K562 (cell line): Measurements from ENCODE around the gene PRSS27. TPM values are rescaled to one million over a fixed set of nuclear protein-coding genes. Genes with fewer than 3 reads are reported as not detected.

Experiments used
- CAMTA2 ChIP-seq: fragments of 250-450 bp; sonication (Bioruptor Pico); conservative IDR thresholded peaks from 2 replicates; pipeline ENCODE4 v1.5.1; 2022
- HNRNPLL ChIP-seq: fragments of 200-400 bp; formaldehyde crosslinking; IDR thresholded peaks from 2 replicates; pipeline ENCODE4 v1.6.1; 2017; ENCODE audit warnings: low read length, low read depth, mild to moderate bottlenecking; ENCODE audit not compliant: poor library complexity, severe bottlenecking
- JUND ChIP-seq, 2 experiments: IDR thresholded peaks; 2 replicates in 1 of 2; 3 replicates in 1 of 2; pipeline ENCODE4 v1.6.1; 2011; ENCODE audit warnings: borderline replicate concordance in 2 of 2, low read depth in 2 of 2, low read length in 2 of 2, improper control_type of control experiment in 1 of 2, missing biosample characterization in 1 of 2, missing genetic modification characterization in 1 of 2, missing genetic modification reagents in 1 of 2
- MXI1 ChIP-seq: IDR thresholded peaks from 2 replicates; pipeline ENCODE4 v1.6.1; 2011; ENCODE audit warnings: low read depth, mild to moderate bottlenecking, improper control_type of control experiment, low read length
- MYBL2 ChIP-seq, 2 experiments: fragments of 450-650 bp in 1 of 2; sonication (generic) in 1 of 2; formaldehyde crosslinking in 1 of 2; IDR thresholded peaks; 2 replicates each; pipeline versions ENCODE4 v1.6.1 to v1.8.1; 2017 to 2022; ENCODE audit warnings: borderline replicate concordance in 1 of 2, inconsistent platforms in 1 of 2, low read depth in 1 of 2, mild to moderate bottlenecking in 1 of 2, missing genetic modification reagents in 1 of 2, moderate library complexity in 1 of 2
- NFATC3 ChIP-seq: fragments of 450-650 bp; IDR thresholded peaks from 2 replicates; pipeline ENCODE4 v1.6.1; 2017; ENCODE audit warnings: mild to moderate bottlenecking
- NR1H2 ChIP-seq: sonication (generic); formaldehyde crosslinking; IDR thresholded peaks from 2 replicates; pipeline ENCODE4 v1.4.0; 2020; ENCODE audit warnings: mild to moderate bottlenecking, missing genetic modification reagents
- POLR2A ChIP-seq: fragments of 450-650 bp; conservative IDR thresholded peaks from 2 replicates; pipeline ENCODE4 v1.6.1; 2016
- ZNF12 ChIP-seq: sonication (generic); formaldehyde crosslinking; IDR thresholded peaks from 2 replicates; pipeline ENCODE4 v1.4.0; 2020; ENCODE audit warnings: mild to moderate bottlenecking, missing genetic modification reagents
- ZNF274 ChIP-seq: IDR thresholded peaks from 2 replicates; pipeline ENCODE4 v1.6.1; 2011; ENCODE audit warnings: low read depth, mild to moderate bottlenecking, low read length, moderate library complexity, borderline replicate concordance
- ZNF347 ChIP-seq: fragments of 450-650 bp; formaldehyde crosslinking; IDR thresholded peaks from 2 replicates; pipeline ENCODE4 v1.4.0; 2020; ENCODE audit warnings: low read depth, mild to moderate bottlenecking, moderate library complexity
- ZNF431 ChIP-seq: sonication (generic); formaldehyde crosslinking; IDR thresholded peaks from 2 replicates; pipeline ENCODE4 v1.8.0; 2022; ENCODE audit warnings: mild to moderate bottlenecking, missing genetic modification reagents
- ZNF445 ChIP-seq: fragments of 250-450 bp; sonication (Bioruptor Pico); IDR thresholded peaks from 2 replicates; pipeline ENCODE4 v1.4.0; 2020; ENCODE audit warnings: low read depth, mild to moderate bottlenecking, moderate library complexity
- polyA plus RNA-seq, 8 experiments: library from polyadenylated mRNA; depleted of rRNA in 4 of 8; stranded (reverse) in 5 of 8; unstranded in 3 of 8; fragments of >200 nt; fragmentation: Nextera tagmentation in 2 of 8; fragmentation: Illumina TruSeq in 1 of 8; extraction: Ambion mirVana in 2 of 8; extraction: Trizol in 1 of 8; gene quantifications; 2 replicates each; pipeline versions ENCODE4 v1.2.1 to v1.2.3, GENCODE V29; 2011 to 2014; ENCODE audit warnings: inconsistent platforms in 1 of 8, missing spikeins in 1 of 8
- total RNA-seq, 7 experiments: library from RNA; depleted of rRNA in 6 of 7; stranded (reverse); fragments of >200 nt in 6 of 7; fragmentation: Illumina TruSeq in 2 of 7; extraction: Trizol in 2 of 7; gene quantifications; 2 replicates each; pipeline versions ENCODE4 v1.2.1 to v1.2.3, GENCODE V29; 2011 to 2021; ENCODE audit warnings: low replicate concordance in 1 of 7
- TF ChIP-seq, protein P1 (sequence below): IDR thresholded peaks from 2 replicates; pipeline ENCODE4 v1.6.1; 2011; ENCODE audit warnings: borderline replicate concordance, low read depth, mild to moderate bottlenecking, moderate library complexity, low read length; ENCODE audit not compliant: insufficient read depth, poor library complexity, severe bottlenecking
- TF ChIP-seq, protein P2 (sequence below), 2 experiments: IDR thresholded peaks in 1 of 2; conservative IDR thresholded peaks in 1 of 2; 2 replicates each; pipeline ENCODE4 v1.6.1; 2016; ENCODE audit warnings: low read depth in 2 of 2, mild to moderate bottlenecking in 1 of 2, missing compliant biosample characterization in 1 of 2, missing genetic modification characterization in 1 of 2, moderate library complexity in 1 of 2
- TF ChIP-seq, protein P3 (sequence below), 2 experiments: IDR thresholded peaks; 2 replicates each; pipeline ENCODE4 v1.6.1; 2011; ENCODE audit warnings: borderline replicate concordance in 1 of 2, control low read depth in 1 of 2, low read depth in 1 of 2, low read length in 1 of 2, mild to moderate bottlenecking in 1 of 2, mixed read lengths in 1 of 2, moderate library complexity in 1 of 2; ENCODE audit not compliant: insufficient read depth in 1 of 2, insufficient read length in 1 of 2, poor library complexity in 1 of 2, severe bottlenecking in 1 of 2; ENCODE audit errors: extremely low read depth in 1 of 2
- TF ChIP-seq, protein P4 (sequence below): sonication (generic); formaldehyde crosslinking; IDR thresholded peaks from 2 replicates; pipeline ENCODE4 v1.9.0; 2022; ENCODE audit warnings: mild to moderate bottlenecking, missing genetic modification reagents

Gene PRSS27
- total and polyA plus RNA-seq, 9 of the 15 experiments (the other 6 are each of a cell fraction or from before 2014, with no cell fraction given), result 0.09 to 0.20 (median 0.17) TPM; not detected in 5

DNA sequence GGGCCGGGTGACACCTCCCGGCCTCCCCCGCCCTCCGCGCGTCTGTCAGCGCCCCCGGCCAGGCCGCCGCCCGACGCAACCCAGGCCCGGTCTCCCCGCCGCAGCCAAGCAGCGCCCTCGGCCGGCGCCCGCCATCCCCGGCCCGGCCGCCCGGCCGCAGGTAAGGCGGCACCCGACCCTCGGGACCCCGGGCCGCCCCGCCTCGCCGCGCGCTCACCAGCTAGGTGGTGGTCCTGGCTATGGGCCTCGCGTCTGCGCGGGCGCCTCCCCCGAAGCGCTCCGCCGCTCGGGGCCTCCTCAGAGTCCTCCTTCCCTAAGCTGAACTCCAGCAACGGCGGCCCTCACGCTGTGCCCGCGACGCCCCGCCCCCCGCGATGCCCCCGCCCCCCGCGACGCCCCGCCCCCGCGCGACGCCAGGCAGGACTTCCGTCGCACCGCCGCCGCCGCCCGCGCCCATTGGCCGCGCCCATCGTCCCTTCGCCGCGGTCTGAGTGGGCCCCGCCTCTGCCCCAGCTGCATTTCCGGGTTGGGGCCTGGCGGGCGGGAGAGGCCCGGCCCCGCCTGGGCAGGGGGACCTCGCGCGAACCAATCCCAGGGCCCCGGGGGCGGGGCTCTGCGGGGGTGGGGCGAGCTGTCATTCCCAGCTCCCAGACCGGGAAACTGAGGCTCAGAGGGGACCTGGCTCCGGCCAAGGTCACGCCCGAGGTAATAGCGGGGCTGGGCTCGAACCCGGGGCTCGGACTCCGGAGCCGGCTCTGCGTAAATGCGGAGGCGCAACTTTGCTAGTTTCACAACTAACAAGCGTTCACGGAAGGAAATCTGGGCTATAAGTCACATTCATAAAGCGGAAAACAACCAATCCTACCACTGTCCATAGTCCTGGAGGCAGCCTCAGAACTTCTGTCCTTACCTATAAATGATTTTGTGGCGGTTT is 46.7 kb downstream of the PRSS27 start (continued):
- TF ChIP-seq, protein P1, sequence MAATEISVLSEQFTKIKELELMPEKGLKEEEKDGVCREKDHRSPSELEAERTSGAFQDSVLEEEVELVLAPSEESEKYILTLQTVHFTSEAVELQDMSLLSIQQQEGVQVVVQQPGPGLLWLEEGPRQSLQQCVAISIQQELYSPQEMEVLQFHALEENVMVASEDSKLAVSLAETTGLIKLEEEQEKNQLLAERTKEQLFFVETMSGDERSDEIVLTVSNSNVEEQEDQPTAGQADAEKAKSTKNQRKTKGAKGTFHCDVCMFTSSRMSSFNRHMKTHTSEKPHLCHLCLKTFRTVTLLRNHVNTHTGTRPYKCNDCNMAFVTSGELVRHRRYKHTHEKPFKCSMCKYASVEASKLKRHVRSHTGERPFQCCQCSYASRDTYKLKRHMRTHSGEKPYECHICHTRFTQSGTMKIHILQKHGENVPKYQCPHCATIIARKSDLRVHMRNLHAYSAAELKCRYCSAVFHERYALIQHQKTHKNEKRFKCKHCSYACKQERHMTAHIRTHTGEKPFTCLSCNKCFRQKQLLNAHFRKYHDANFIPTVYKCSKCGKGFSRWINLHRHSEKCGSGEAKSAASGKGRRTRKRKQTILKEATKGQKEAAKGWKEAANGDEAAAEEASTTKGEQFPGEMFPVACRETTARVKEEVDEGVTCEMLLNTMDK, result no peak
- no peak for TF ChIP-seq ZNF431 (CRISPR knock-in tag)
- TF ChIP-seq, protein P2, sequence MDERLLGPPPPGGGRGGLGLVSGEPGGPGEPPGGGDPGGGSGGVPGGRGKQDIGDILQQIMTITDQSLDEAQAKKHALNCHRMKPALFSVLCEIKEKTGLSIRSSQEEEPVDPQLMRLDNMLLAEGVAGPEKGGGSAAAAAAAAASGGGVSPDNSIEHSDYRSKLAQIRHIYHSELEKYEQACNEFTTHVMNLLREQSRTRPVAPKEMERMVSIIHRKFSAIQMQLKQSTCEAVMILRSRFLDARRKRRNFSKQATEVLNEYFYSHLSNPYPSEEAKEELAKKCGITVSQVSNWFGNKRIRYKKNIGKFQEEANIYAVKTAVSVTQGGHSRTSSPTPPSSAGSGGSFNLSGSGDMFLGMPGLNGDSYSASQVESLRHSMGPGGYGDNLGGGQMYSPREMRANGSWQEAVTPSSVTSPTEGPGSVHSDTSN (CRISPR knock-in tag; IDR thresholded peaks at IDR 0.05; ENCODE audit: low read depth), result no peak
- TF ChIP-seq, protein P2 (tag; conservative IDR thresholded peaks at IDR 0.05; ENCODE audit: low read depth), result peak; percentile 32; the same call in 1 of the 2 replicates
- no peak for TF ChIP-seq NR1H2 (CRISPR knock-in tag)
- TF ChIP-seq ZNF274, result no peak
- TF ChIP-seq NFATC3, result no peak
- TF ChIP-seq, protein P3, sequence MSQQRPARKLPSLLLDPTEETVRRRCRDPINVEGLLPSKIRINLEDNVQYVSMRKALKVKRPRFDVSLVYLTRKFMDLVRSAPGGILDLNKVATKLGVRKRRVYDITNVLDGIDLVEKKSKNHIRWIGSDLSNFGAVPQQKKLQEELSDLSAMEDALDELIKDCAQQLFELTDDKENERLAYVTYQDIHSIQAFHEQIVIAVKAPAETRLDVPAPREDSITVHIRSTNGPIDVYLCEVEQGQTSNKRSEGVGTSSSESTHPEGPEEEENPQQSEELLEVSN (IDR thresholded peaks at IDR 0.05; ENCODE audit: borderline replicate concordance in 1 of 2, extremely low read depth in 1 of 2, insufficient read depth in 1 of 2, insufficient read length in 1 of 2, low read depth in 1 of 2, low read length in 1 of 2, poor library complexity in 1 of 2, severe bottlenecking in 1 of 2), result peak in 1 of 2 experiments; percentile 64
- no peak for TF ChIP-seq MXI1
- TF ChIP-seq POLR2A, result peak; percentile 60; the same call in 1 of the 2 replicates
- TF ChIP-seq JUND (IDR thresholded peaks at IDR 0.05; ENCODE audit: borderline replicate concordance, low read depth, low read length), result no peak
- TF ChIP-seq JUND (tag; IDR thresholded peaks at IDR 0.05; ENCODE audit: borderline replicate concordance, low read depth, low read length), result no peak; the same call in 2 of the 3 replicates
- peak; percentile 56 for TF ChIP-seq HNRNPLL
- TF ChIP-seq ZNF445 (CRISPR knock-in tag), result no peak
- no peak for TF ChIP-seq ZNF347
- no peak for TF ChIP-seq CAMTA2 (CRISPR knock-in tag)
- no peak for TF ChIP-seq ZNF12 (CRISPR knock-in tag)
- TF ChIP-seq, protein P4, sequence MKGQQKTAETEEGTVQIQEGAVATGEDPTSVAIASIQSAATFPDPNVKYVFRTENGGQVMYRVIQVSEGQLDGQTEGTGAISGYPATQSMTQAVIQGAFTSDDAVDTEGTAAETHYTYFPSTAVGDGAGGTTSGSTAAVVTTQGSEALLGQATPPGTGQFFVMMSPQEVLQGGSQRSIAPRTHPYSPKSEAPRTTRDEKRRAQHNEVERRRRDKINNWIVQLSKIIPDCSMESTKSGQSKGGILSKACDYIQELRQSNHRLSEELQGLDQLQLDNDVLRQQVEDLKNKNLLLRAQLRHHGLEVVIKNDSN (CRISPR knock-in tag), result no peak
- no peak for TF ChIP-seq MYBL2 (IDR thresholded peaks at IDR 0.05; ENCODE audit: low read depth)
- no peak for TF ChIP-seq MYBL2 (CRISPR knock-in tag; IDR thresholded peaks at IDR 0.05; ENCODE audit: borderline replicate concordance)
